HG02610 (cell line): Measurements from ENCODE around the gene KIAA1671.
"Not testable (repeated sequence)": the region's sequence is repeated elsewhere in the genome, so short reads cannot be mapped to it uniquely, and the experiment has no call there.

ENCODE experiments used
- ATAC-seq: cut with Tn5 transposase; IDR thresholded peaks from one replicate; pipeline ENCODE4 v1.9.1; 2021; ENCODE audit warnings: mild to moderate bottlenecking, moderate library complexity; ENCODE audit not compliant: unreplicated experiment

The KIAA1671 gene

DNA sequence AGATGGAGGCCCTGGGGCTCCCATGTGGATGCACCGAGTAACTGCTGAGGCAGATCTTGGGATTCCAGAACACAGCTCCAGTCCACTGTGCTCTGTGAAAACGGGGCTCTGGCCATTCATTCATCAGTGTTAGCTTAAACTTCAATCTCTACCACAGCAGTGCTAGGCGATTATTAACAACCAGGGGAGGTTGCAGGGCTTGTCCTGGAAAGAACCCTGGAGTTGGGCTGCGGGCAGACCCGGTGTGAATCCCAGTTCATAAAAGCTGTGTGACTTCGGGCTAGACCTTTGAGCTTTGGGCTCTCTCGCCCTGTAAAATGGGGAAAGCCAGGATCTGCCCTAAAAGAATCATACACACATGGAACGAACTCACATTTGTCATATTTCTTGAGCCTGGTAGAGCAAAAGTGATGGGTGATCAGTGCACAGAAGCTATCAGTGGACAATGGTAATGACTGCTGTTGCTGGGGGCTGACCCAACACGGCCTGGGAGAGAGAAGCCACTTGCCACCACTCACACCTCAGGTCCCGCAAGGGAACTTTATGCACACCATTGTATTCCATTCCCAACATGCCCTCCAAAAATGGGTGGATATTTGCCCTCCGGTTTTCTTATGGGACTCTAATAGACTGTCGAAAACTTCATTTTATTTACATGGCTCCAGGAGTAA, 231.6 kb downstream of the KIAA1671 start:
- ATAC-seq = no peak

DNA sequence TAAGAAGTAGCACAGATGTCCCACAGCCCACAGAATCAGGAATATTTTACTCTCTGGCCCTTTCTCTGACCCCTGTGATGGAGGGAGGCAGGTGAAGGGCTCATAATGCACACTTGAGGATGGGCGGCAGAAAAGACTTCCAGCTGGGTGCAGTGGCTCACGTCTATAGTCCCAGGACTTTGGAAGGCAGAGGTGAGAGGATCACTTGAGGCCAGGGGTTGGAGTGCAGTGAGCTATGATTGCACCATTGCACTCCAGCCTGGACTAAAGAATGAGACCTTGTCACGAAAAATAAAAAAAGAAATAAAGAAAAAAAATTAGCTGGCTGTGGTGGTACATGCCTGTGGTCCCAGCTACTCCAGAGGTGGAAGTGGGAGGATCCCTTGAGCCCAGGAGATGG, 233.6 kb downstream of the KIAA1671 start:
- ATAC-seq = no peak

DNA sequence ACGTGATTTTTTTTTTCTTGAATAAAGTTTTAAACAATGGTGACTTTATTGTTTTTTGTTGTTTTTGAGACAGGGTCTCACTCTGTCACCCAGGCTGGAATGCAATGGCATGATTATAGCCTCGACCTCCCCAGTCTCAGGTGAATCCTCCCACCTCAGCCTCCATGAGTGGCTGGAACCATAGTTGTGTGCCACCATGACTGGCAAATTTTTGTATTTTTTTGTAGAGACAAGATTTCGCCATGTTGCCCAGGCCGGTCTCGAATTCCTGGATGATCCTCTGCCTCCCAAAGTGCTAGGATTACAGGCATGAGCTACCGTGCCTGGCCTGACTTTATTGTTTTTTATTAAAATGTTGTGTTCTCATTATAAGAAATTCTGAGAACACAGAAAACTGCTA, 235.0 kb downstream of the KIAA1671 start:
- no peak for ATAC-seq

DNA sequence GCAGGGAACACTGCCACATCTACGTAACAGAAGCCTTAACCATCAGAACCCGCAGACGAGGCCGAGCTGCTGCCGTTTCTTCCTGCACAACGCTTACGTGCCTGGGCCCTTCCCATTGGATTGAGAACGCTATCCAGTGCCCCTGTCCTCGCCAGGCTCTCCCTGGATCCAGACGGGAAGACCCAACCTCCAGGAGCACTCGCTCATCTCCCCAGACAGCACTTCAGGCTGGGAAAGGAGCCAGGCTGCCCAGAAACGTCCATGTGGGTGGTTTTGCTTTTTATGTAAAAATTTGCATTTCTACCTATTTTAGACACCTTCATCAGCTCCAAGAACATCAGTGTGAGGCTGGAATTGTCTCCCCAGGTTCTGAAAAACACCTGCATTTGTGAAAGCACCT, 239.9 kb downstream of the KIAA1671 start:
- ATAC-seq = no peak

DNA sequence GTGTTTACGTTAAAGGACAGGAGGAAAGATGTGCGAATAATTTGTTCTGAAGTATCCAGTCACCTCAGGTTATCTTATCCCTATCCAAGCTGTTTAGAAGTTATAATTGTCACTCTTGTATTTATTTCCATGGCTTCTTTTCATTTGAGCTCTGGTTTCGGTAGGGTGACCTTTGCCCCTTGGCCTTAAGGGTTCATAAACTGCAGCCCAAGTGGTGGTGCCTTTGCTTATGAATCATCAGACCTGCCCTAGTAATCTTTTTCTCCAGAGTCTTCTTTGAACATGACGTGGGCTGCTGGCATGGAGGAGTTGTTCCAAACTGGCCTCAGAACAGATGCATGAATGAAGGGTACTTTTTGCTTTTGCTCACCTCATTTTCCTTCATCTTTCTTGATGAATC, 240.6 kb downstream of the KIAA1671 start:
- ATAC-seq = no peak

DNA sequence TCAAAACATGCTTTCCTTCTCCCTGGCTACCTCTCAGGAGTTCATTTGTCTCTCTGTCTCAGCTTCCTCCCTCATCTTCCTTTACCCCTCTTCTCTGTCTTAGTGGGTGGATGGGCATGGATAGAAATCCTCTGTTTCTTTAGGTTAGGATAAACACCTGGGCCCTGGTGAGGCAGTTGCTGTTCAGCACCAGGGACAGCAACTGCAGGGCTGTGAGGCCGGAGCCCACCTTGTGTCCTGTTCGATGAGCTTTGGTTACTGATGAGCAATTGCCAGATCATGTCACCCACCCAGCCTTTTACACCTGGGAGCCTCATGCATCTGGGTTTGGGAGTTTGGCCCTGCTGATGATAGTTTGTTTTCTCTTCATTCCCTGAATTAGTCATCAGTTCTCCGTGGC, 241.0 kb downstream of the KIAA1671 start:
- no peak for ATAC-seq

DNA sequence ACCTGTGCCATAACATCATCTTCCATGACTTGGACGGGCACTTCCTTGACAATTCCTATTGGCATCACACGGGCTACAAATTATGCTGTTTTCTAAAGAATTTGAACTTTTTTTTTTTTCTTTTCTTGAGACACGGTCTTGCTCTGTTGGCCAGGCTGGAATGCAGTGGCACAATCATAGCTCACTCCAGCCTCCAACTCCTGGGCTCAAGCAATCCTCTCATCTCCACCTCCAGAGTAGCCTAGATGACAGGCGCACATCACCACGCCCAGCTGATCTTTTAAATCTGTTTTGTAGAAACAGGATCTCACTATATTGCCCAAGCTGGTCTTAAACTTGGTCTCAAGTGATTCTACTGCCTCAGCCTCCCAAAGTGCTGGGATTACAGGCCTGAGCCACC, 243.8 kb downstream of the KIAA1671 start:
- ATAC-seq = no peak

DNA sequence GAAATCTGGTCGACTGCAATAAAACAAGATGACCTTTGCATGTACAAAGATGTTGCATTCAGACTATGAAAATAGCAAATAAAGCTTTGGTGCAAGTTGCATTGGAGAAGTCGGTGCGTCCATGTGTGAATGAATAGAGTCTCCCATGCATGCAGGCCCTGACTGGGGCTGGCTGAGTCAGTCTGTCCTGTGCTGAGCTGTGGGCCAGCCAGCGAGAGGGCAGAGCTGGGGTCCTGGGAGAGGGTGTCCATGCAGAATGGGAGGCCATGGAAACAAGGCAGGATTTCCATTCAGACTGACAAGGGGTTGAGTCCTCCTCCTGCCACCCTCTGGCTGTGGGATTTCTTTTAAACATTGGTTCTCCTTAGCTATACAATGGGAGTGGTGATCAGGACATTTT, 244.8 kb downstream of the KIAA1671 start:
- no peak for ATAC-seq

DNA sequence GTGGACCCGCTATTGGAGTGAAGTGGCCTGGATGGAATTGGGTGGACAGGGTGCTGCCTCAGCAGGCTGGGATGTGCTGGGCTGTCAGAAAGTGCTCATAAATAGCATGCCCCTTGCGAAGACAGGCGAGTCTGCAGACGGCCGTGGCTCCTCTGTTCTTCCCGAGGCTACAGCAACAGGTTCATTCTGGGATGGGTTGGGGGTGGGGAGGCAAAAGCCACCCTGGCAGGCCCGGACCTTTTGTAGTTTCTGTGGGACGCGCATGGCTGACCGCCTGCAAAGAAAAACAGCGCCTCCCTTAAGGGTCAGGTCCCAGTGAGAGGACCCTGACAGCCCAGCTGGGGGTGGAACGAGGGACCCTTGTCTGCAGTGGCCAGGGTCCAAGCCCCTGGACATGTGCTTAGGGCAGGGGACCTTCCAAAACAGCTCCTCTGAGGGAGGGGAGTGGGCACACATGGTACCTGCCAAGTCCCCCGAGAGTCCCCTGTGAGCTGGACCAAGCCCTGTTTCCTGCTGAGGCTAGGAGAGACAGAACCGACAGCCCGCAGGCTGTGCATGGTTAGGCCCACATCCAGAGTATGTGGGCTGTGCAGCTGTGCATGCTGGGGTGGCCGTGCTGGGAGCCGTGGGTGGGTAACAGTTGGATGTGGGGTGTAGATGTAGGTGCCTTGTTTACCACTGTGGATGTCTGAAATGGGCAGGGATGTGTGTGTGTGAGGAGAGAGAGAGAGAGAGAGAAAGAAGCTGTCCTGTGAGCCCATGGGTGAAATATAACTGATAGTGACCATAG, 247.4 kb downstream of the KIAA1671 start, which contains the start of gene CRYBB3:
TSS of gene CRYBB3 (plus strand) at position 128 of the 790 bp plus-strand sequence. CDS start 1,539 bp downstream, outside the sequence.
- no peak for ATAC-seq

DNA sequence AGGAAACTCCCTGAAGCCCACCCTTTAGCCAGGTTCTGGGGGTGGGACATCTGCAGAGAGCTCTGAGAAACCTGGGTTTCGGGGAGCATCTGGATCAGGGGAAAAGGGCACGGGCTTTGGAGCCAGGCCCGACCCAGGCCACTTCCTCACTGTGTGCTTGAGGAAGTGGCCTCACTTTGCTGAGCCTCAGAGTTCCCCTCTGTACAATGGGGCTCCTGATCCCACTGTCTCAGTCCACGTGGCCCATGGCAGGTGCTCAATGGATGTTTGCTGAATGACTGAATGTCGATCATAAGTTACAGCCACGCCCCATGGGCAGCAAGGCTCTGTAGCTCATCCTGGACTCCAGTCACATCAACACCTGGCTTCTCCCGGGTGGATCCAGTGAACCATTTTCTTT, 248.5 kb downstream of the KIAA1671 start:
- no peak for ATAC-seq

DNA sequence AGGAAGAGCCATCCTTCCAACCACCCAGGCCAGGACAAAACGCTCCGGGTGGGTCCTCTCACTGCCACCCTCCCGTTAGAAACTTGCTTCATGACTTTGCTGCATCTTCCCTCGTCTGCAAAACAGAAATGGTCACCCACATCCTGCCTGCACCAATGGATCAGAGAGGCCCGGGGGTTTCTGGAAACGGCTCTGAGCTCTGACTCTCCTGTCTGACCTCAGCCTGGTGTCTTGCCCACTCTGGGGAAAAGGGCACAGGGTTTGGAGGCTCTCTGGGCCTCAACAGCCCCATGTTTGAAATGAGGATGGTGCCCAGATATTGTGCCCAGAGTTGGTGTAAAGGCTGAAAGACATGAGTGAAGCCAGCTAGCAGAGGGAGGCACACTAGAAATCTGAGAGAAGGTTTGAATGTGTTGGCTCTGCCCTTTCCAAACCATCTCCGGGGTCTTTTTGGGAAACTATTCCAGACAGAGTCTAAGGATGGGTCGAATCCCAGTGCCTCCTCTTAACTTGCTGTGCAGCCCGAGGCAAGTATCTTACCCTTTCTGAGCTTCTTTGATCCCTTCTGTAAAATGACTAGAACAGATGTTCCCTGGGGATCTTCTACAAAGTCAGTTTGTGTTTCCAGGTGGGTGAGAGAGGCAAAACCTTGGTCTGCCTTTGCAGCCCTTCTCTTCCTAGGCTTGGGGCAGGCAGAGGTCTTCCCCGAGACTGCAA, 249.2 kb downstream of the KIAA1671 start:
- no peak for ATAC-seq

DNA sequence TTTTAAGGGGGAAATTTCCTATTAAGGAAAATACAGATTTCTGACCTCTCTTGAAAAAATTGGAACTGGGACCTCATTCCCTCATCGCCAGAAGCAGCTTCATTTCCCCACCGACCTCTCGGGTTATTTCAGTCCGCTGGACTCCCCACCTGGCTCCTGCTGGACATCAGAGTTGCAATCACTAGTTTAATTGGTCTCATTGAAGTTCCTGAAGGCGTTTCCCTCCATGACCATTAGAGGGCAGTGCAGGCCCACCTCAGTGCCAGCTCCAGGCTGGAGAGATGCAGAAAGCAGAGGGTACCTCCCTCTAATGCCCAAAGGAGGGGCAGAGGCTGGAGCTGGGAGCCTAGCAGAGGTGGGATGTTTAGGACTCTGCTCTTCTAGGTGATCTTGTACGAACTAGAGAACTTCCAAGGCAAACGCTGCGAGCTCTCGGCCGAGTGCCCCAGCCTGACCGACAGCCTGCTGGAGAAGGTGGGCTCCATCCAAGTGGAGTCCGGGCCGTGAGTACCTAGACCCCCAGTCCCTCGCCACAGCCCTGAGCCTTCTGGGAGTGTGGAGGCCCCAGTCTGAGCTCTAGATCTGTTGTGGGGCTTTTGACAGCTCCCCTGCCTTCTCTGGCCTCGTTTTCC, 249.9 kb downstream of the KIAA1671 start:
- ATAC-seq = no peak

DNA sequence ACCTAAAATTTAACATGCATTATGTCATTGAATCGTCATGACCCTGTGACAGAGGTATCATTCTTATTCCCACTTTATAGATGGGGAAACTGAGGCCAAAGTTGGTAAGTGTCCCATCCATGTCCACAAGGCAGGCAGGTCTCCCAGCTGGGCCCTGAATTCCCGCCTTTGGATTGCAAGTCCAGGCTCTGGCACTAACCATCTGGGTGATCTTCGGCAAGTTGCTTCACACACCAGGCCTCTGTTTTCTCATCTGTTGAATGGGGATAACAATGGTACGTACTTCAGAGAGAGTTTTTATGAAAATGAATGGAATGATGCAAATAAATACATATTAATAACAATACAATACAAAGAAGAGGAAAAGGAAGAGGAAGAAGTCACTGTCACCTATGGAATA, 250.6 kb downstream of the KIAA1671 start:
- no peak for ATAC-seq

DNA sequence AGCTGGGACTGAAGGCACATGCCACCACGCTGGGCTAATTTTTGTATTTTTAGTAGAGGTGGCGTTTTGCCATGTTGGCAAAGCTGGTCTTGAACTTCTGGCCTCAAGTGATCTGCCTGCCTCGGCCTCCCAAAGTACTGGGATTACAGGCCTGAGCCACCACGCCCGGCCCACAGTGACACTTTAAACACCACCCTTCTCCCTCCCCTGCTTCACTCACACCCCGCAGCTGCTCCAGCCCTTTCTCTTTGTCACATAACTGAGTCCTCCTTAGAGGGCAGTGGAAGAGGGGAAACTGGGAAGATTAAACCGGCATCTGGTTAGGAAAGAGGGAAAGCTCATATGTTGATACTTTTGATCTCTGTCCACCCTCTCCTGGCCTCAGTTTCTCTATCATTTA, 252.0 kb downstream of the KIAA1671 start:
- not testable (repeated sequence) for ATAC-seq

DNA sequence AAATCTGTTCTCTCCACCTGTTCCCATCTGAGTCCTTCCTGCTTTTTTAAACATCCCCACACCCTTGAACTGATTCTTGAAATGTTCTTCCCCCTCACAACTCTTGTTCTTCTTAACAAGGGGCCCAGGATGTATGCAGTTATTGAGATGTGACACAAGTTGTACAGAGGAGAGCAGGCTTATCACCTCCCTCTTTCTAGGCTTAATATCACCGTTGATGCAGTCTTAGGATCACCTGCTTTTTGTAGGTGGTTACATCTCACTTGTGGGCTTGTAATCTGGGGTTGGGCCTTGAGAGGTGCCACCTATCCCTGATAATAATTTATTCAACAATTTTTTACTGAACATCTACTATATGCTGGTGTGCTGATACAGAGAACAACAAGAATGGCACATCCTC, 253.3 kb downstream of the KIAA1671 start:
- ATAC-seq = no peak

DNA sequence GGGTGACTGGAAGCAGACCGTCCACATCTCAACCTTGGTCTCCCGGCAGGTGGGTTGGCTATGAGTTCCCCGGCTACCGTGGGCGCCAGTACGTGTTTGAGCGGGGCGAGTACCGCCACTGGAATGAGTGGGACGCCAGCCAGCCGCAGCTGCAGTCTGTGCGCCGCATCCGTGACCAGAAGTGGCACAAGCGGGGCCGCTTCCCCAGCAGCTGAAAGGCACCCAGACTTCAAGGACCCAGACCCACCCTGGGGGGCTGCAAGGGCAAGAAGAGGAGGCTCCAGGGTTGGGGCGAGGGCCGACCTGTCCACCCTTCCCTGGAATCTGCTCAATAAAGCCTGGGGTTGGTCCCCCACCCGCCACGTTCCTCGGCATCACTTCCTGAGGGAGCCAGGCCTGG, 254.5 kb downstream of the KIAA1671 start:
- no peak for ATAC-seq

DNA sequence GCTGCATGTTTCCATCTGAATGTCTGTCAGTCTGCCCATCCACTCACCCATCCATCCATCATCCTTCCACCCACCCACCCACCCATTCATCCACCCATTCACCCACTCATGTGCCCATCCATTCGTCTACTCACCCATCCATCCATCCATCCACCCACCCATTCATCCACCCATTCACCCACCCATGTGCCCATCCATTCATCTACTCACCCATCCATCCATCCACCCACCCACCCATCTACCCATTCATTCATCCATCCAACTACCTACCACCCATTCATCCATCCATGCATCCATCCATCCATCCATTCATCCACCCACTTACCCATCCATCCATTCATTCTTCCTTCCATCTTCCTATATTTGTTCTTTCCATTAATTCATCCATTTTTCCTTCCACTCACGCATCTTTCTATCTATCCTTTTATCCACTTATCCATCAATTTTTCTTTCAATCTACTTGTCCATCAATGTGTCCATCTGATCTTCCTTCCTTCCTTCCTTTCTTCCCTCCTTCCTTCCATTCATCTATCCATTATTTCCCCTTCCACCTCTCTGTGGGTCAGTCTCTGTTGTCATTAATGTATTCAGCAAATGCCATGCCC, 255.1 kb downstream of the KIAA1671 start:
- no peak for ATAC-seq

DNA sequence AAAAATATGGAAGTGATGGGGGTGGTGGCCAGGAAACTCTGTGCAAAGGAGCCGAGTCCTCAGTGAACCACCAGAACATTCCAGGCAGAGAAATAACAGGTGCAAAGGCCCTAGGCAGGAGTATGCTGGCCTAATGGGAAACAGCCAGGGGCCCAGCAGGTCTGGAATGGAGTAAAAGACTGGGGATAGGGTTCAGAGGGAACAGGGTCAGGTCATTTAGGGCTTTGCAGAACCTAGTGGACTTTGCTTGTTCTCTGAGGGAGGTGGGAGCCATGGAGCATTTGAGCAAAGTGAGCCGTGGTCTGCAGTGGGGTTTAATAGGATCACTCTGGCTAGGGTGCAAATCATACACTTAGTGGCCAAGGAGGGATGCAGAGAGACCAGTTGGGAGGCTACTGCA, 255.8 kb downstream of the KIAA1671 start:
- no peak for ATAC-seq

DNA sequence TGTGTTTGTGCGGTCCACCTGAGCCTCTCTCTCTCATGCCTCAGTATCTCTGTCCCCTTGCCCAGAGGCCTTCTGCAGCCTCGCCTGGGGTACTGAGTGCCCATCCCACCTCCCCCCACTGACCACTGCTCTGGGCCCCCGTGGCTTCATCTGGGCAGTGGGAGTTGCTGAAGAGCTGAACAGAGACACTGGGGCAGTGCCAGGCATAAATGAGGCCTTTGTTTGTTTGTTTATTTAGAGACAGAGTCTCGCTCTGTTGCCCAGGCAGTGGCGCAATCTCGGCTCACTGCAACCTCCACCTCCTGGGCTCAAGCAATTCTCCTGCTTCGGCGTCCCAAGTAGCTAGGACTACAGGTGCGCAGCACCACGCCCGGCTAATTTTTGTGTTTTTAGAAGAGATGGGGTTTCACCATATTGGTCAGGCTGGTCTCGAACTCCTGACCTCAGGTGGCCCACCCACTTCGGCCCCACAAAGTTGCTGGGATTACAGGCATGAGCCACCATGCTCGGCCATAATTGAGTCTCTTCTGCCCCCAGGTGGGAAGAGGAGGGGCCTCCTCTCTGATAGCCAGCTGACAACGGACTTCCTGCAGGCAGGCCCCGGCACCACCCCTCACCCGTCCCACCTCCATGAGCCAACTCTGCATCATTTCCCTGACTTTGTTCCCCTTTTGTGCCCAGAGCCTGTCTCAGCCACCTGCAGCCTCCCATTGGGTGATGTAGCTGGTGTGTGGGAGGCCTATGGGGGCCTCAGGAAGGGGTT, 256.4 kb downstream of the KIAA1671 start:
- no peak for ATAC-seq

DNA sequence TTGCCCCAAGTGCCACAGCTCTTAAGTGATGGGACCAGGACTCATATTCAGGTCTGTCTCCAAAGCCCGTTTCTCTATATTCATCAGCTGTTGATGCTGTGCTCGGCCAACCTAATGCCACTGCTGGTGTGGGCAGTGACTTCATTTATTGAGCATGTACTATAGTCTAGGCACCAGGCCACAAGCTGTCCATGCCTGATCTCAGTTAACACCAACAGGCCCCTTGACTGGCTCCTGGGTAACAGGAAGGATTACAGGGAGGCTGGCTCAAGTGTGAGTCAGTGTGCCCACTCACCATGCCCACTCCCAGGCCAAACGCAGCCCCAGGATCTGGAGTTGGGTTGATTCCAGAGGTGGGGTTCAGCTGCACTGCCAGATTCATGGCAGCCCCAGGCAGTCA, 258.3 kb downstream of the KIAA1671 start:
- no peak for ATAC-seq
